Stimulated activated CD4-positive, alpha-beta T cell treated with anti-CD3 and anti-CD28 coated beads, Interleukin-12 subunit alpha, Interleukin-12 subunit beta, amount 100 ng/mL, for 48 hours (primary cell): ENCODE measurements around the gene RUFY3.
"Not testable (repeated sequence)": the region's sequence is repeated elsewhere in the genome, so short reads cannot be mapped to it uniquely, and the experiment has no call there.

ENCODE experiments used
- DNase-seq, 3 donors: peaks; one replicate each; pipeline ENCODE4 v3.0.0-alpha.2; 2020; ENCODE audit warnings: low read depth in 2 of 3, low spot score in 1 of 3

RUFY3 gene

GRCh38 chr4:70721747-70722146 is at the start of gene RUFY3:
Gene RUFY3 (plus strand): TSS chr4:70721964. CDS start chr4:70722574, 610 bp downstream.
- no peak for DNase-seq

- no peak for DNase-seq
Measured at GRCh38 chr4:70674191-70674590, 47.6 kb upstream of the RUFY3 start.

- DNase-seq, result no peak
Measured at GRCh38 chr4:70674731-70675130, 47.0 kb upstream of the RUFY3 start.

GRCh38 chr4:70676554-70677090 is 45.1 kb upstream of the RUFY3 start:
- no peak for DNase-seq

GRCh38 chr4:70678383-70678999 is 43.3 kb upstream of the RUFY3 start:
- DNase-seq, result no peak

GRCh38 chr4:70680934-70681333 is 40.8 kb upstream of the RUFY3 start:
- DNase-seq, result no peak

- no peak for DNase-seq
Measured at GRCh38 chr4:70681704-70682103, 40.1 kb upstream of the RUFY3 start.

GRCh38 chr4:70682142-70682541 is 39.6 kb upstream of the RUFY3 start:
- DNase-seq, result not testable (repeated sequence)

- no peak for DNase-seq
Measured at GRCh38 chr4:70687392-70687791, 34.4 kb upstream of the RUFY3 start.

GRCh38 chr4:70687821-70688794 is 33.7 kb upstream of the RUFY3 start, which contains the start of gene UTP3:
Gene UTP3 (plus strand): TSS chr4:70688532. CDS start chr4:70688678, 146 bp downstream.
- DNase-seq, result peak; percentile 90 to 92 (median 91)

GRCh38 chr4:70688795-70689231 is 33.0 kb upstream of the RUFY3 start:
- DNase-seq, result peak in 1 of 3 donors; percentile 18

- no peak for DNase-seq
Measured at GRCh38 chr4:70691661-70692060, 30.1 kb upstream of the RUFY3 start.

- DNase-seq, result not testable (repeated sequence)
Measured at GRCh38 chr4:70694633-70695032, 27.1 kb upstream of the RUFY3 start.

GRCh38 chr4:70698435-70698834 is 23.3 kb upstream of the RUFY3 start:
- not testable (repeated sequence) for DNase-seq

GRCh38 chr4:70700712-70701111 is 21.1 kb upstream of the RUFY3 start:
- no peak for DNase-seq

GRCh38 chr4:70701271-70701670 is 20.5 kb upstream of the RUFY3 start:
- DNase-seq, result no peak

GRCh38 chr4:70702592-70702991 is 19.2 kb upstream of the RUFY3 start:
- DNase-seq, result not testable (repeated sequence)

GRCh38 chr4:70703619-70704214 is 18.0 kb upstream of the RUFY3 start:
- DNase-seq, result no peak

- DNase-seq, result peak in 1 of 3 donors; percentile 42
Measured at GRCh38 chr4:70704215-70704930, 17.4 kb upstream of the RUFY3 start.

GRCh38 chr4:70704931-70705182 is 16.9 kb upstream of the RUFY3 start:
- no peak for DNase-seq
